Measurements from ENCODE around the gene TSG101. TPM values are rescaled to one million over a fixed set of nuclear protein-coding genes. Genes with fewer than 3 reads are reported as not detected.

Gene TSG101
- total RNA-seq, 1 donor from 2014 or later = 41.8 TPM

DNA sequence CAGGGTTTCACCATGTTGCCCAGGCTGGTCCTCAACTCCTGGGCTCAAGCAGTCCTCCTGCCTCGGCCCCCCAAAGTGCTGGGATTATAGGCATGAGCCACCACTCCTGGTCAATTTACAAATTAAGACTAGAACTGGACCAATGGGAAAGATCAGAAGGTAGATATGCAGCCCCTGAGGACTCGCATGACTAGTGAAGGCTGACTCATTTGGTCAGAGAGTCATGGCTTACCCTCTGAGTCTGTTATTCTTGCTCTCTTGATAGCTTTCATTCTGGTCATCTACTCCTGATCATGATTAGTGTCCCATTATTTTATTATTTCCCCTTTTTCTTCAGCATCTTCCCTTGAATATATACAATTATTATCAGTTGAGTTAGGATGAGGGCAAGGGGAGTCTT lies 73.8 kb downstream of the TSG101 start:
- Mint-ChIP-seq H3K36me3 (ENCODE audit: low read depth) (no peaks in the 10 kb centered on the region), H3K4me1 (ENCODE audit: low read depth) (peaks cover 6% of the 10 kb centered on the region), H3K27ac (no peak overlapping the region), H3K27me3 (ENCODE audit: insufficient read depth) (peaks cover 13% of the 10 kb centered on the region), H3K9me3 (no peaks in the 10 kb centered on the region), H3K4me3 (no peak overlapping the region)
- intact Hi-C loops (cut with micrococcal nuclease) = no loop called here
- DNase-seq (ENCODE audit: low spot score) = no peak

DNA sequence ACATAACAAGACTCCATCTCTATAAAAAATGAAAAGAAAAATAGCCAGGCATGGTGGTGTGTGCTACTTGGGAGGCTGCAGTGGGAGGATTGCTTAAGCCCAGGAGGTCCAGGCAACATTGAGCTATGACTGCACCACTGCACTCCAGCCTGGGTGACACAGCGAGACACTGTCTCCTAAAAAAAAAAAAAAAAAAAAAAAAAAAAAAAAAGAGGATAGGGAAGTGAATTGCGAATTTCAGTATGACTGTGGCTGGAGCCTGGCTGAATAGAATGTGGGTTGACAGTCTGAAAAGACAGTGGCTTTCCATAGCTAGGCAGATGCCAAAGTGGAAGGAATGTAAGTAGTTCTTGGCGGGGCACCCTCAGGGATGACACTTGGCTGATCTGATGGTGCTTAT lies 77.5 kb downstream of the TSG101 start:
- Mint-ChIP-seq H3K4me1 (ENCODE audit: low read depth) (no peaks in the 10 kb centered on the region), H3K9me3 (no peaks in the 10 kb centered on the region), H3K27ac (no peak overlapping the region), H3K27me3 (ENCODE audit: insufficient read depth) (peaks cover 12% of the 10 kb centered on the region), H3K36me3 (ENCODE audit: low read depth) (no peaks in the 10 kb centered on the region), H3K4me3 (no peak overlapping the region)
- intact Hi-C loops (cut with micrococcal nuclease) = no loop called here
- no peak for DNase-seq (ENCODE audit: low spot score)

DNA sequence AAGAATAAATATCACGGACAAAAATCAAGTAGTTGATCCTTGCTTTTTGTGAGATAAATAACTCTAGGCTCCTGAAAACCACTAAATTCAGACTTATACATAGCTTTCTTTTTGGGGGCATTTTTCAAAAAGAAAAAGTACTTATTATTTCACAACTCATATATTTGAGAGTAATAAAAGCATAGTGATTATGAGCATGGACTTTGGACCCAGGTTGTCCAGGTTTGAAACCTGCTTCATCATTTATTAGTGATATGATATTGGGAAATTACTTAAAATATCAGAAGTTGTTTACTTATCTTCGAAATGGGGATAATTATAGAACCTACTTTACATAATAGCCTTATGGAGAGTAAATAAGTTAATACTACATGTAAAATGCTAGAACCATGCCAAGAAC lies 88.1 kb downstream of the TSG101 start:
- Mint-ChIP-seq H3K36me3 (ENCODE audit: low read depth) (peaks cover 5% of the 10 kb centered on the region), H3K4me1 (ENCODE audit: low read depth) (no peaks in the 10 kb centered on the region), H3K4me3 (no peak overlapping the region), H3K9me3 (peaks cover 22% of the 10 kb centered on the region), H3K27ac (no peak overlapping the region), H3K27me3 (ENCODE audit: insufficient read depth) (peaks cover 3% of the 10 kb centered on the region)
- no peak for DNase-seq (ENCODE audit: low spot score)
- intact Hi-C loops (cut with micrococcal nuclease) = no loop called here

Other genes starting within 250 kb of the TSG101 start
- 19.9 and 21.4 TPM in 2 replicates for gene HPS5, start 204.8 kb downstream of the TSG101 start, total RNA-seq
- gene GTF2H1, start 204.4 kb downstream of the TSG101 start, total RNA-seq = 52.2 and 56.9 TPM in 2 replicates
- gene LDHA, start 132.4 kb downstream of the TSG101 start, total RNA-seq = 1,448 and 1,455 TPM in 2 replicates
- not detected in 2 replicates for gene LDHC, start 114.6 kb downstream of the TSG101 start, total RNA-seq
- gene LDHAL6A, start 71.1 kb downstream of the TSG101 start, total RNA-seq = not detected in 2 replicates
- gene UEVLD, start 61.8 kb upstream of the TSG101 start, total RNA-seq = 31.2 and 31.4 TPM in 2 replicates
- 5.1 and 7.1 TPM in 2 replicates for gene MISFA, start 72.8 kb upstream of the TSG101 start, total RNA-seq
- gene SPTY2D1, start 107.4 kb upstream of the TSG101 start, total RNA-seq = 29.2 and 29.6 TPM in 2 replicates
- gene TMEM86A, start 171.8 kb upstream of the TSG101 start, total RNA-seq = 0.52 and 0.93 TPM in 2 replicates
- gene IGSF22, start 199.2 kb upstream of the TSG101 start, total RNA-seq = 0.81 and 0.86 TPM in 2 replicates